GM12892 (cell line): ENCODE data around the gene PEMT.

ENCODE experiments used
- POLR2A ChIP-seq: IDR thresholded peaks from 2 replicates; pipeline ENCODE4 v1.6.1; 2011; ENCODE audit warnings: low read depth, low read length, control low read depth
- POLR2AphosphoS5 ChIP-seq: IDR thresholded peaks from 2 replicates; pipeline ENCODE4 v1.6.1; 2011; ENCODE audit warnings: low read depth, low read length, control low read depth

- TF ChIP-seq POLR2AphosphoS5 (no peak), POLR2A (no peak)
Measured at GRCh38 chr17:17558431-17558830, 33.1 kb downstream of the PEMT start.
